GM18502 (cell line): ENCODE measurements around the gene ZFPL1.

Experiments
- ATAC-seq: cut with Tn5 transposase; IDR thresholded peaks from one replicate; pipeline ENCODE4 v1.9.1; 2021; ENCODE audit warnings: mild to moderate bottlenecking; ENCODE audit not compliant: unreplicated experiment, poor library complexity

Gene ZFPL1

DNA sequence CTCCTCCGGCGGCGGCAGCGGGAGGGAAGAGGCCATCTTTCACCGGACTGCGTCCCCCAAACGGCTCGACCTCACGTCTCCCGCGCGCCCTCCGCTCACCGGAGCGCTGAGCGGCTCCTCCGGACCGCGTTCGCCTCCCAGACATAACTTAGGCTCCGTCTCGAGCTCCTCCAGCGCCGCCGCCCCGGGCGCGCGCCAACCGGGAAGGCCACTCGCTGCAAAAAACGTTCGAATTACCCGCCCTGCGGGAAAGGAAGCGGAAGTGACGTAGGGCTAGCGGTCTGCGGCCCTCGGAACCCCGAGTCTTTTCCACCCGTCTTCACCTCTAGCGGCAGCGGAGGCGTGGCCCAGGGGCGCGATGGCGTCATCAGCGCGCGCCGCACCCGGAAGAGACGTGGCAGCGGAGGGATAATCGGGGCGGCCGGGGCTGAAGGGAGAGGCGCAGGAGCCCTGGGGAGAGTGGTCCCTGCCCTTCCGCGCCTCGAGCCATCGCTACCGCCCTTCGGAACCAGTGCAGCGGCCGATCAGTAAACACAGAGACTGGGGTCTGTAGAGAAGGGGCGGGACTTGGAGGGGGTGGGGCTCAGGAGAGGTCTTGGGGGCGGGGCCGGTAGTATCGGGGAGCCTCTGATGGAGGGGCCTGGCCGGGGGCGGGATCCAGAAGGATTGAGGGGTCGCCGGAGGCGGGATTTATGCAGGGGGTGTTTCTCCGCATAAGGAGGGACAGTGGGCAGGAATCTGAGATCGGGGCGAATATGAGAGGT, at the start of gene ZFPL1, which contains the start of gene CDCA5:
TSS of gene ZFPL1 (plus strand) at position 389 of the 764 bp plus-strand sequence. CDS start 477 bp downstream, outside the sequence.
TSS of gene CDCA5 (minus strand) at position 207 of the 764 bp plus-strand sequence. CDS start at position 145, 62 bp downstream.
- peak; percentile 80 for ATAC-seq

DNA sequence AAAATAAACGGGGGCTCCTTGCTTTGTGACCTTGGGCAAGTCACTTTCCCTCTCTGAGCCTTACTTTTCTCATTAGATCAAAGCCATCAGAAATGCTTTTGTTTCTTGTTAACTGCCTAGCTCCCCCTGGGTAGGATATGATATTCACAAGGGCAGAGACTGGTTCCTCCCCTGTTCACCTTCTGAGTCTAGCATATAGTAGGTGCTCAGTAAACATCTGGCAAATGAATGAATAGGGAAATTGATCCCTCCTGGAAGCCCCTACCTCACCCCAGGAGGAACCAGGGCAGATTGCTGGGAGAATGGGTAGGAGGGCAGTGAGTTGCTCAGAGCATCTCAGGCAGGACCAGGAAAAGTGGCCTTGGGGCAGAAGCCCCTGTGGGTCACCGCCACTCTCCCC, 49.6 kb upstream of the ZFPL1 start:
- no peak for ATAC-seq

DNA sequence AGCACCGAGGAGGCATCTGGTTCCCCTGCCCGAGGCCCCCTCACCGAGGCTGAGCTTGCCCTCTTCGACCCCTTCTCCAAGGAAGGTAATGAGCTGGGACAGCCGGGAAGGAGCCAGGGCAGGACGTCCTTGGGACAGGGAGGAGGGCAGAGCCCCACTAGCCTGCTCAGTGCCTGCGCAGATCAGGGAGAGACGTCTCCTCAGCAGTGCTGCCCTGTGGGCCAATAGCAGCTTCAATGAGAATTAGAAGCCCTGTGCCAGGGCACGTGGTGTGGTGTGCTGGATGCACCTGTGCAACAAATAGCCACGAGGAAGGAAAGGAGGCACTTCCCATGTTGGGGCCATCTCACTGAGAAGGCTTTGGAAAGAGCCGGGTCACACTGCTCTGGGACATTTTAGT, 48.4 kb upstream of the ZFPL1 start:
- no peak for ATAC-seq

DNA sequence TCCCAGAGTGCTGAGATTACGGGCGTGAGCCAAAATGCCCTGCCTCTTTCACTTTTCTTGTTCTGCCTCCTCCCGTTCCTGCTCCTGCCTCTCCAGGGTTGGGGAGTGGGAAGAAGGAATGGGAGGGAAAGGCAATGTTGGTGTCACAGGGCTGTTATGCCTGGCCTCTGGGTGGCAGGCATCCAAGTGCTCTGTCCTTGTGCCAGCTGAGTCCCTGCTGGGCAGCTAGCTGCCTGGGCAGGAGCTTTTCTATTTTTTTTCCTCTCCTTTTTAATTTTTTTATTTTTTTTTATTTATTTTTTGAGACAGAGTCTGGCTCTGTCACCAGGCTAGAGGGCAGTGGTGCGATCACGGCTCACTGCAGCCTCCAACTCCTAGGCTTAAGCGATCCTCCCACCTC, 47.1 kb upstream of the ZFPL1 start:
- no peak for ATAC-seq

DNA sequence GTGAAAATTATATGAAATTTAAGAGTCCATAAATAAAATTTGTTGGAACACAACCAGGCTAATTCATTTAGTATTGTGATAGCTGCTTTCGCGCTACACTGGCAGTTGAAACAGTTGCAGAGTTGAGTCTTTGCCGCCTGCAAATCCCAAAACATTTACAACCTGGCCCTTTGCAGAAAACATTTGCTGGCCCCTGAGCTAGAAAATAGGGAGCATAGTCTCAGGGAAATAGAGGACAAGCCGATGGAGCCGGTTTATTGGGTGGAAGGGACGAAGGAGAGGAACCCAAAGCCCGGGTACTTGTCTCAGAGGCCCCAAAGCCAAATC, 43.5 kb upstream of the ZFPL1 start:
- no peak for ATAC-seq

DNA sequence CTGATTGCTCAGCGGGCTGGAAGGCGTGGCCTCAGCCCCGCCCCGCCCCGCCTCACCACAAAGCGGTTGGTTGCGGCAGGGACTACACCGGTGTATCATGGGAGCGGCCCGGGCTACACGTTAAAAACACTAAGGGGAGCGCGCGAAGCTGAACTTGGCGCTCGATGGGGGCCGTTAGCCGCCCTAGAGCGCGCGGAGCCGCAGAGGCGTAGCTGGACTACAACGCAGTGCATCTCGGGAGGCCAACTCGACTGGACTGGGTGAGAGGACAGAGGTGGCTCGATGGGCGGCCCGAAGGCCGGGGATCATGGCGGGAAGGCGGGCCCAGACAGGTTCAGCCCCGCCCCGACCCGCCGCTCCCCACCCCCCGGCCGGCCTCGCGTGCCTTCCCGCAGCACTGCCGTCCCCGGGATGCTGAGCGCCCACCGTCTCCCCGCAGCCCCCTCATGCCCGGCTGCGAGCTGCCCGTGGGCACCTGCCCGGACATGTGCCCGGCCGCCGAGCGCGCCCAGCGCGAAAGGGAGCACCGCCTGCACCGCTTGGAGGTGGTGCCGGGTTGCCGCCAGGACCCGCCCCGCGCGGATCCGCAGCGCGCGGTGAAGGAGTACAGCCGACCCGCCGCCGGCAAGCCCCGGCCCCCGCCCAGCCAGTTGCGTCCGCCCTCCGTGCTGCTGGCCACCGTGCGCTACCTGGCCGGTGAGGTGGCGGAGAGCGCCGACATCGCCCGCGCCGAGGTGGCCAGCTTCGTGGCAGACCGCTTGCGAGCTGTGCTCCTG, 43.0 kb upstream of the ZFPL1 start, which contains the start of gene SAC3D1:
TSS of gene SAC3D1 (plus strand) at position 364 of the 776 bp plus-strand sequence. CDS start at position 447, 83 bp downstream.
- peak; percentile 82 for ATAC-seq

DNA sequence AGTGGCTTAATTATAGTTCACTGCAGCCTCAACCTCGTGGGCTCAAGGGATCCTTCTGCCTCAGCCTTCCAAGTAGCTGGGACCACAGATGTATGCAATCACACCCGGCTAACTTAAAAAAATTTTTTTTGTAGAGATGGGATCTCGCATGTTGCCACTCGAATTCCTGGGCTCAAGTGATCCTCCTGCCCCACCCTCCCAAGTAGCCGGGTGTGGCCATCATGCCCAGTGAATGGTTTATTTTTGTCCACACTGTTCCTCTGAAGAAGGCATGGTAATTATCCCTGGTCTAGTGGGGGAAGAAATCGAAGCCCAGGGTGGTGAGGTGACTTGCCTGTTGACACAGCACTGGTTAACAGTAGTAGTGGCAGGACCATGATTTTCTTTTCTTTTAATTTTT, 41.1 kb upstream of the ZFPL1 start:
- ATAC-seq, result no peak

DNA sequence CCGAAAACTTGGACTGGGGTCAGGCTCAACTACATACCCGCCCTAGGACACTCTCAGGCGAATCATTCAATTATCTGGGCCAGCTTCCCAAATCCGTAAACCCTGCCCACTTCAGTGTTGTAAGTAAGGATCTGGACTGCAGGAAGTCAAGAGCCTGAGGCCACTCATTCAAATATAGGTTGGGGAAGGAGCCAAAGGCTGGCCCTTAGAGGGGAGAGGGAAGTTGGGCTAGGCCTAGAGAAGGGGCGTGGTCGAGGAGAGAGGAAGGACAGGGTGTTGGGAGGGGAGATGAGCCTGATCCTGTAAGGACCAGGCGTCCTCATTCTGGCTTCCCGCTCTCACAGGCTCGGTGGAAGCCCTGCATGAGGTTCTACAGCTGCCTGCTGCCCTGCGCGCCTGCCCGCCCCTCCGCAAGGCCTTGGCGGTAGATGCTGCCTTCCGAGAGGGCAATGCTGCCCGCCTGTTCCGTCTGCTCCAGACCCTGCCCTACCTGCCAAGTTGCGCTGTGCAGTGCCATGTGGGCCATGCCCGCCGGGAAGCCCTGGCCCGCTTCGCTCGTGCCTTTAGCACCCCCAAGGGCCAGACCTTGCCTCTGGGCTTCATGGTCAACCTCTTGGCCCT, 40.0 kb upstream of the ZFPL1 start:
- no peak for ATAC-seq

DNA sequence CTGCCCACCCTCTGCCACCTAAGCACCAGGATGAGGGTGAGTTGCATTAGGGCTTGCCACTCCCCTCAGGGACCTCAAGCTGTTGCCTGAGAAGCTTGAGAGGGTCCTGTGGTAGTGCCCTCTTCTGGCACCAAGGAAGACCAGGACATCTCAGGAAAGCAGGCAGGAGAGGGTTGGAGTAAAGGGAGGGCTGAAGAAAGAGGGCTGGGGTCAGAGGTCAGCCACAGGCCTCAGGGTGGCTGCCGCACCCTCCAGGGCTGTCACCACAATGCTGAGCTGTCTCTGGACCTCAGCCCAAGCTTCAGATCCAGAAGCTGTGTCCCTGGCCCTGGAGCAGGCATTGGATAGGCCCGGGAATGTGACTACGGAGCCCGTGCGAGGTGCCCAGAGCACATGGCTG, 39.0 kb upstream of the ZFPL1 start:
- ATAC-seq, result no peak

DNA sequence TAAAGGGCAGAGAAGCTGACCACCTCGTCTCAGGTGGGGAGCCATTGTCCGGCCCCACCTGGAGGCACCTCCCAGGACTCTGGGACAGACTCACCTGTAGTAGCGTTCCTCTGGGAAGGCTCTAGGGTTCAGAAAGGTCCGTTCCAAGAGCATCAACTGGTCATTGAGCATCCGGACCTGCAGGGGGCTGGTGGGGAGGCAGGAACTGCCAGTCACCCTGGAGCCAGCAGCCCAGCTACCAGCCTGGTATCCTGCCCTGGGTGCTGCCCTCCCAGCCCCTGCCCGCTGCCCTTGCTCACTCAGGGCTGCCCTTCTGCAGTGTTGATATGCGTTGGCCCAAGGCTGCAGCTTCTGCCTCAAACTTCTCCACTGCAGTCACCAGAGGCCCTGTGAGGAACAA, 38.3 kb upstream of the ZFPL1 start:
- ATAC-seq, result no peak

DNA sequence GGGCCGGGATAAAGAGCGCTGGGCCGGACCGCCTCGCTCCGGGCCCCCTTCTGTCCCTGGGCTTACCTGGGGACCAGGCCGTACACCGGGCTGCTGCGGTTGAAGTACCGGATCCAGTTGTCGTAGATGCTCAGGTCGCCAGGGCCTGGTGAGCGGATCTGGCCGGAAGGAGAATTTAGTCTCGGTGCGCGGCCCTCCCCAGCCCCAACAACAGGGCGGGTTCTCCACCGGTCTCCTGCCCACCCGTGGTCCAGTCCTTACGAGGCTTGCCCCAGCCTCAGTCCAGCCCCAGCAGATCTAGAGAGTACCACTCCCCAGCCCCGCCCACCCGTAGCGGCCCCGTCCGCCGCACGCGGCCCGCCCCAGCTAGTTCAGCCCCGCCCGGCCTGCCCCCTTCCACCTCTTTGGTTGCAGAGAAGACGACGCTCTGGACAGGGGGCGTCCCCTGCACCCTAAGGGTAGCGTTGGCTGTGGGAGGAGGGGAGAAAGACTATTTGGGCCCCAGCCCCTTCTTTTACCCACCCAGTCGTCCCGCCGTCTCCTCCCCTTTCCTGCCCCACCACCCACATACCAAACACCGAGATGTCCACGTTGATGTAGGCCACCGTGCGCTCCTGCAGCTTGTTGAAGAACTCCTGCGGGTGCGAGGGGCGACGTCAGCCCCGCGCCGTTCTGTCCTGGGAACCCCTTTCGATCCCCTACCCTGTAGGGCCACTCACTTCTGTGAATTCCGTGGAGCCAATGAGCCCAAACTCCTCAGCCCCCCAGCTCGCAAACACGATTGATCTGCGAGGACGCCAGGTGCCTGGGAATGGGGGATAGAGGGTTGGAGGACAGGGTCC, 36.2 kb upstream of the ZFPL1 start:
- ATAC-seq, result no peak

DNA sequence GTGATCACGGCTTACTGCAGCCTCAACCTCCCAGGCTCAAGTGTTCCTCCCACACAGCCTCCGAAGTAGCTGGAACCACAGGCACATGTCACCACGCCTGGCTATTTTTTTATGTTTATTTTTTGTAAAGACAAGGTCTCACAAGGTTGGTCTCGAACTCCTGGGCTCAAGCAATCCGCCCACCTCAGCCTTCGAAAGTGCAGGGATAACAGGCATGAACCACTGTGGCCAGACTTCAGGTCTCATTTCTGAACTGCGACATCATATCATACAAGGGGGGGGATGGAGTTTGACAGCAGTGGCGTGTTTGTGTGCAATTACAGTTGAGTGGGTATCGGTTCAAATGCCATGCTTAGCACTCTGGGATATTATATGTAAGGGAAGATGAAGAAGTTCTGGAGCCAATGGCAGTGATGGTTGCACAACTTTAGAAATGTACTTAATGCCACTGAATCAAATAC, 32.6 kb upstream of the ZFPL1 start:
- ATAC-seq, result no peak

DNA sequence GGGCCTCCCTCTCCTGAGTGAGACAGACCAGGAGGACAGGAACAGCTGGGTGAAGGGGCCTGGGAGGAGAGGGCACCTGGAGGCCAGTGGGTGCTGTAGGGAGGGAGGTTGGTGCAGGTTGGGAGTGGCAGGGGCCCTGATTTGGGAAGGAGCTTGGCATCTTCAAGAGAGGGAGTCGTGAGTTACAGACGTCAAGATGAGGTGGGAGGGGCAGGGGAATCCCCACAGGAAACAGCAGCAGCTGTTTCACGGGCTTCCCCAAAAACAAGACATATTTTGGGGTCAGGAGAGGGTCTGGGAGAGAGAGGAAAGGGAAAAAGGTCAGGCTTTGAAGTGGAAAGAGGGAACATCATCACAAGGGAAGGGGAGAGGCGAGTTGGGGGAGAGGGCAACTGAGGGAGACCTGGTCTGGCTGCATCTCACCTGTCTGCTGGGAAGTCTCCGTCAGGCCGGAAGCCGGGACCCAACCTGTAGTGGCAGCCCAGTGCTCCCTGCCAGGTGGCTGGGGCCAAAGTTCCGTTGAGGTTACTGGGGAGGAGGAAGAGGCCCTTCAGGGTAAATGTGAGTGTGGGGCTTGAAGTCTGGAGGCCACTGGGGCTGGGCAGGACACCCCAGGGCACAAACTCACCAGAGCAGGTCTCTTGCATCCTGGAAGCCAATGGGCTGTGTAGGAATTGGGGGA, 30.1 kb upstream of the ZFPL1 start:
- no peak for ATAC-seq

DNA sequence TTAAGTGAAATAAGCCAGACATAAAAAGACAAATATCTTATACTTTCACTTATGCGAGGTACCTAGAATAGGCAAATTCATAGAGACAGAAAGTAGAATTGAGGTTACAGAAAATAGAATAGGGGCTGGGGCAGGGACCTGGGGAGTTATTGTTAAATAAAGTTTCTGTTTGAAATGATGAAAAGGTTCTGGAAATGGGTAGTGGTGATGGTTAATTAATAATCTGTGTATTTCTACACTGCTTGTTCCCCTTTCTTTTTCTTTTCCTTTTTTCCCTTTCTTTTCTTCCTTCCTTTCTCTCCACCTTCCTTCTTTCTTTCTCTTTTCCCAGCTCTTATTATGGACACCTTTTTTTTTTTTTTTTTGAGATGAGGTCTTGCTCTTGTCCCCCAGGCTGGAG, 28.5 kb upstream of the ZFPL1 start:
- no peak for ATAC-seq

DNA sequence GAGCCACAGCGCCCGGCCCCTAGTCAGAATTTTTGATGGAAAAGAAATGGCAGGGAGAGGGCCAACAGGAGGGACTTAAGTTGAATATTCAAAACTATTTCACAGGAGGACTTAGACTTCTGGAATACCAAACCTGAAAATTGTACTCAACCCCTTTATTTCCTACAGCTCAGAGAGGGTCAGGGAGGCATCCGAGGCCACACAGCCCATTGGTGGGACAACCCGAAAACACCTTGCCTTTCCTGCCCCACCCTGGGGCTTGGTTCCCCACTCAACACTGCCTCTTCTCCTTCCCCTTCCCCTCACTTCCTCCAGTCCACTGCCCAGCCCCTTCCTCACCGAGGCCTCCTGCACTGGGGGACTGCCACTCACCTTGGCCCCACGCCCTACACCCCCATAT, 27.0 kb upstream of the ZFPL1 start:
- no peak for ATAC-seq

DNA sequence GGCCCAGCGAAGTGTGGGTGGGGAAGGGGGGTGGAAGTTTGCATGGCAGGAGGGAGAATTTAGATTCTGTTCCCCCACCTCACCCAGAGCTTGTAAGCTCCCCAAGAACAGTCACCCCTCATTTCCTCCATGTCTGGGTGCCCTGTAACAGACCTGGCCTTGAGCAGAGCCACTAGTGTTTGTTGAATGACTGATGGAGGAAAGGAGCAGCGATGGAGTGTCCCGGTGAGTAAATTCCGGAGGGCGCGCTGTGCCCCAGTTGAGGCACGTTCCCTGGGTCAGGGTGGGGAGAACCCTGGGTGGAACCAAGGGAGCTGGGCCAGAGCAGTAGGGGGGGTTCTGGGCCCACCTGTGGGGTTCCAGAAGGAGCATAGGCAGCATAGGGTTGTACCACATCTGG, 26.5 kb upstream of the ZFPL1 start:
- ATAC-seq, result no peak

DNA sequence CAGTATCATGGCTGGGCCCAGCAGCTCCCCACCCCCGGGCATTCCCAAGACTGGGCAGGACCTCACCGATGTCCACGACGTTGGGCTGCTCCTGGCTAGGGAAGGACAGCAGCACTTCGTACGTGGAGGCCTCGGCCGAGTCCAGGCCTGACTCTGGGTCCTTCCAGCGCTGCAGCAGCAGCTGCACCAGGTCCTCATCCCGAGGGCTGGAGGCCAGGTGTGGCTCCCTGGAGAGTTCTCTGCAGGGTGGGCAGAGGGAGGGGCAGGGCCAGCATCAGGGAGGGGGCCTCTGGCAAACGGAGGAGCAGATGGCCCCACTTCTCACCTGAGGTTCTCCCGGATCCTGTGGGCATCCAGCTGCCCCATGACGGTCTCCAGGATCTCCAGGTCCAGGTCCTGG, 26.0 kb upstream of the ZFPL1 start:
- ATAC-seq, result no peak

DNA sequence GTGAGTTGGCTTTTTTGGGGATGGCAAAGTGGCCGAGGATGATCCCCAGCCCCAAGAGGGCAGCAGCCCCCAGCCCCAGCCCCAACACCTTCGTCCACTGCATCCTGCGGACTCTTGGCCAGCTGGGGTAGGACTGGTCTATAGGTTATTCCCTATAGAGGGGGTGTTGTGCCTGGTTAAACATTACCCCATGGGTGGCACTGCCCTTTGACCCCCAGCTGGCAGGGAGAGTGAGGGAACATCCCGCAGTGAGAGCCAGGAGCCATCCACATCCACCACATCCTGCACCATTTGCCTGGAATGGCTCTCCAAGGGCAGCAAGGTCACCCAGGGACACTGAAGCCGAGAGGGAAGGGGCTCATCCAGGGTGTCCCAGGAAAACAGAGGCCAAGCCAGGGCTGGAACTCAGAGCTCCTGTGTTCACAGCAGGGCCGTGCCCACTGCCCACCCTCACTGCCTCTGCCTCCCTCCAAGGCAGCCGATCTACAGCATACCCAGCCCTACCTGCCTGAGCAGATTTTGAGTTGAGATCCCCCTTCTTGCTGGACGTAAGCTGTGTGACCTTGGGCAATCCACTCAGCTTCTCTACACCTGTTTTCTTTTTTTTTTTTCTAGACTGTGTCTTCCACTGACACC, 25.5 kb upstream of the ZFPL1 start, which contains the start of gene NAALADL1:
TSS of gene NAALADL1 (minus strand) at position 135 of the 636 bp plus-strand sequence. CDS start at position 103, 32 bp downstream.
- no peak for ATAC-seq

DNA sequence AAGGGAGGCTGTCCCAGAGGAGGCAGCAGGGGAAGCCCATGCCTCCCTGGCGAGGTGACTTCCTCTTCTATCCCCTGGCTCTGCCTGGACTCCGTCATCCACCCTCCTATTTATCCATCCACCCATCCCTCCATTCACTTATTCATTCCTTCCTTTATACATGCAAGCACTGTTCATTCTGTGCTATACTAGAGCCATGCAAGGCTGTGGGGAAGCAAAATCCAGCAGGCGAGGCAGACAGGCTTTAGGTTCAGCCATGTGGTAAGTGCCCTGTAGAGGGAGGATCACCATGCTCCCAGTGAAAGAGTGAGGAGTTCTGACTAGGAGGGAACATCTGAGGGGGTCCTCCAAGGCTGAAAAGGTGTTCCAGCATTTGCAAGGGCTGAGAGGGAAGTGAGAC, 24.5 kb upstream of the ZFPL1 start:
- ATAC-seq, result no peak
